A673 (cell line): ENCODE data around the gene GADL1.
A peak's percentile ranks its signal among the peaks of the same experiment; 100 is the strongest.

ENCODE experiments used
- CTCF ChIP-seq: fragments of 300-800, 200-600 bp; sonication (generic); conservative IDR thresholded peaks from 2 replicates; pipeline ENCODE4 v1.5.1; 2017; ENCODE audit warnings: low read depth, mild to moderate bottlenecking, antibody characterized with exemption, low read length, moderate library complexity, mixed read lengths
- EZH2 ChIP-seq: fragments of 200-600 bp; sonication (generic); IDR thresholded peaks from 2 replicates; pipeline ENCODE4 v1.6.1; 2017; ENCODE audit warnings: borderline replicate concordance, low read depth, mild to moderate bottlenecking, mixed read lengths, antibody characterized with exemption, low read length; ENCODE audit not compliant: poor library complexity, severe bottlenecking

GRCh38 chr3:30768703-30769550 is 125.5 kb downstream of the GADL1 start:
- peak; percentile 90 for TF ChIP-seq CTCF
- no peak for TF ChIP-seq EZH2
